H1 (cell line): Measurements from ENCODE around the gene KRT23. TPM values are rescaled to one million over a fixed set of nuclear protein-coding genes. Genes with fewer than 3 reads are reported as not detected.

Experiments
- CTCF ChIA-PET: fragments of 300-600 bp; sonication (Branson Sonifier 250); formaldehyde crosslinking; loops from one replicate; lab custom pipeline; 2021; ENCODE audit not compliant: partially characterized antibody; lab: Charles Lee
- POLR2A ChIA-PET: fragments of 300-600 bp; sonication (Branson Sonifier 250); formaldehyde crosslinking; loops from one replicate; lab custom pipeline; 2021; ENCODE audit warnings: inconsistent platforms; ENCODE audit not compliant: partially characterized antibody; lab: Charles Lee
- DNase-seq, 2 experiments: peaks; one replicate each; pipeline versions ENCODE4 v3.0.0 to v3.0.0-alpha.2; 2010 to 2022; ENCODE audit warnings: low spot score in 2 of 2, low read depth in 1 of 2, mixed read lengths in 1 of 2
- FAIRE-seq: peaks from 2 replicates; lab custom pipeline; 2011; peaks lifted over from hg19 to GRCh38; lab: Jason Lieb, UNC
- H2AFZ ChIP-seq: 2 replicates; pipeline ENCODE4 v1.8.1; 2012; ENCODE audit warnings: low read length, inconsistent platforms
- H2AK5ac ChIP-seq: 2 replicates; pipeline ENCODE4 v1.6.1; 2013; ENCODE audit warnings: low read depth, low read length
- H2BK120ac ChIP-seq: replicated peaks from 2 replicates; pipeline ENCODE3; 2013; ENCODE audit warnings: low read depth, low read length, inconsistent platforms
- H2BK12ac ChIP-seq: 2 replicates; pipeline ENCODE4 v1.6.1; 2013; ENCODE audit warnings: low read depth, low read length
- H2BK15ac ChIP-seq: 2 replicates; pipeline ENCODE4 v1.6.1; 2013; ENCODE audit warnings: low read length
- H2BK20ac ChIP-seq: 2 replicates; pipeline ENCODE4 v1.6.1; 2013; ENCODE audit warnings: low read length
- H2BK5ac ChIP-seq: 2 replicates; pipeline ENCODE4 v1.6.1; 2013; ENCODE audit warnings: low read depth, low read length
- H3K14ac ChIP-seq: 2 replicates; pipeline ENCODE4 v1.6.1; 2013; ENCODE audit warnings: inconsistent platforms; ENCODE audit not compliant: insufficient read length
- H3K18ac ChIP-seq: 2 replicates; pipeline ENCODE4 v1.6.1; 2013; ENCODE audit warnings: low read length; ENCODE audit errors: extremely low read depth
- H3K23ac ChIP-seq: 2 replicates; pipeline ENCODE4 v1.6.1; 2013; ENCODE audit warnings: inconsistent platforms; ENCODE audit not compliant: insufficient read length
- H3K23me2 ChIP-seq: 2 replicates; pipeline ENCODE4 v1.6.1; 2013; ENCODE audit warnings: low read depth, low read length
- H3K27ac ChIP-seq: 2 replicates; pipeline ENCODE4 v1.6.1; 2011; ENCODE audit warnings: low read depth, low read length, inconsistent platforms
- H3K27me3 ChIP-seq, 4 experiments: replicated peaks in 1 of 4; 1 replicate in 1 of 4; 2 replicates in 3 of 4; pipeline versions ENCODE4 v1.6.1 to v1.8.1; 2011 to 2013; ENCODE audit warnings: low read length in 3 of 4, mild to moderate bottlenecking in 3 of 4, inconsistent platforms in 2 of 4, mixed read lengths in 2 of 4, moderate library complexity in 1 of 4; ENCODE audit not compliant: control insufficient read depth in 3 of 4, insufficient read depth in 3 of 4; ENCODE audit errors: extremely low read depth in 1 of 4
- H3K36me3 ChIP-seq, 4 experiments: 2 replicates each; pipeline versions ENCODE4 v1.6.1 to v1.8.1; 2011 to 2013; ENCODE audit warnings: mild to moderate bottlenecking in 4 of 4, low read length in 3 of 4, moderate library complexity in 2 of 4, control low read depth in 1 of 4, inconsistent platforms in 1 of 4; ENCODE audit not compliant: insufficient read depth in 4 of 4, control insufficient read depth in 2 of 4
- H3K4ac ChIP-seq: replicated peaks from 2 replicates; pipeline ENCODE3; 2013; ENCODE audit warnings: low read length, low read depth, mixed read lengths, inconsistent platforms; ENCODE audit not compliant: insufficient read length
- H3K4me1 ChIP-seq, 4 experiments: replicated peaks in 1 of 4; 1 replicate in 1 of 4; 2 replicates in 3 of 4; pipeline versions ENCODE4 v1.6.1 to v1.8.1; 2011 to 2013; ENCODE audit warnings: low read length in 3 of 4, inconsistent platforms in 2 of 4, mixed read lengths in 1 of 4; ENCODE audit not compliant: insufficient read depth in 4 of 4, control insufficient read depth in 3 of 4
- H3K4me2 ChIP-seq, 2 experiments: 2 replicates each; pipeline versions ENCODE4 v1.6.1 to v1.8.1; 2011 to 2013; ENCODE audit warnings: low read depth in 2 of 2, low read length in 2 of 2, control low read depth in 1 of 2, inconsistent platforms in 1 of 2, mild to moderate bottlenecking in 1 of 2; ENCODE audit not compliant: insufficient read depth in 1 of 2
- H3K4me3 ChIP-seq, 4 experiments: fragments of 200-600, 300-600 bp in 1 of 4; sonication (generic), shearing (Covaris generic), sonication (Bioruptor Twin) in 1 of 4; 2 replicates each; pipeline versions ENCODE4 v1.5.1 to v1.8.1; 2011 to 2016; ENCODE audit warnings: low read length in 4 of 4, low read depth in 3 of 4, control low read depth in 2 of 4, inconsistent platforms in 2 of 4, mild to moderate bottlenecking in 2 of 4, mixed read lengths in 1 of 4, moderate library complexity in 1 of 4; ENCODE audit not compliant: insufficient read depth in 2 of 4; ENCODE audit errors: extremely low read depth in 1 of 4
- H3K56ac ChIP-seq: replicated peaks from 2 replicates; pipeline ENCODE3; 2013; ENCODE audit warnings: low read depth, mild to moderate bottlenecking, mixed read lengths, low read length, inconsistent platforms; ENCODE audit not compliant: insufficient read length
- H3K79me1 ChIP-seq: 2 replicates; pipeline ENCODE4 v1.6.1; 2013; ENCODE audit warnings: low read depth, low read length, control low read depth
- H3K79me2 ChIP-seq, 2 experiments: 2 replicates each; pipeline versions ENCODE4 v1.6.1 to v1.8.1; 2012 to 2013; ENCODE audit warnings: low read length in 2 of 2, mild to moderate bottlenecking in 2 of 2, inconsistent platforms in 1 of 2; ENCODE audit not compliant: insufficient read depth in 2 of 2, control insufficient read depth in 1 of 2
- H3K9ac ChIP-seq, 4 experiments: replicated peaks in 1 of 4; 1 replicate in 1 of 4; 2 replicates in 3 of 4; pipeline versions ENCODE4 v1.6.1 to v1.8.1; 2011 to 2013; ENCODE audit warnings: low read depth in 3 of 4, low read length in 3 of 4, control low read depth in 2 of 4, mild to moderate bottlenecking in 2 of 4, moderate library complexity in 2 of 4, inconsistent platforms in 1 of 4; ENCODE audit errors: extremely low read depth in 1 of 4
- H3K9me3 ChIP-seq, 2 experiments: 2 replicates each; pipeline versions ENCODE4 v1.6.1 to v1.8.1; 2012 to 2013; ENCODE audit warnings: mild to moderate bottlenecking in 2 of 2, moderate library complexity in 2 of 2, control low read depth in 1 of 2, inconsistent platforms in 1 of 2, low read depth in 1 of 2, low read length in 1 of 2, mixed read lengths in 1 of 2; ENCODE audit not compliant: insufficient read depth in 2 of 2
- H4K20me1 ChIP-seq, 2 experiments: replicated peaks in 1 of 2; 2 replicates each; pipeline versions ENCODE3 to v1.8.1; 2011 to 2013; ENCODE audit warnings: inconsistent platforms in 2 of 2, low read length in 2 of 2, mild to moderate bottlenecking in 1 of 2; ENCODE audit not compliant: insufficient read depth in 2 of 2, control insufficient read depth in 1 of 2
- H4K5ac ChIP-seq: 2 replicates; pipeline ENCODE4 v1.6.1; 2013; ENCODE audit warnings: low read length, low read depth, mixed read lengths, inconsistent platforms; ENCODE audit not compliant: insufficient read length
- H4K8ac ChIP-seq: 2 replicates; pipeline ENCODE4 v1.8.0; 2013; ENCODE audit warnings: mild to moderate bottlenecking, moderate library complexity, low read length, inconsistent platforms; ENCODE audit not compliant: insufficient read depth; ENCODE audit errors: extremely low read depth
- H4K91ac ChIP-seq: replicated peaks from 2 replicates; pipeline ENCODE3; 2013; ENCODE audit warnings: low read length, mixed read lengths, inconsistent platforms; ENCODE audit not compliant: insufficient read length
- NANOG ChIP-seq: IDR thresholded peaks from 2 replicates; pipeline ENCODE4 v1.6.1; 2011; ENCODE audit warnings: low read length, low read depth, mild to moderate bottlenecking, inconsistent platforms; ENCODE audit not compliant: insufficient read depth, poor library complexity, severe bottlenecking
- SP1 ChIP-seq: IDR thresholded peaks from 2 replicates; pipeline ENCODE4 v1.6.1; 2011; ENCODE audit warnings: low read depth, low read length
- TEAD4 ChIP-seq: IDR thresholded peaks from 2 replicates; pipeline ENCODE4 v1.6.1; 2012; ENCODE audit warnings: low read depth, low read length, inconsistent platforms, mixed read lengths
- WGBS, 2 experiments: shearing (Covaris generic) in 1 of 2; methylation state at CpG; one replicate each; pipeline versions ENCODE4 v1.1.6 to v1.1.7; 2013 to 2015; ENCODE audit warnings: low lambda C conversion rate in 2 of 2, mixed read lengths in 2 of 2, inconsistent platforms in 1 of 2, low coverage in 1 of 2, missing lambda C conversion rate in 1 of 2; ENCODE audit not compliant: insufficient replicate concordance in 2 of 2, insufficient coverage in 1 of 2, insufficient read length in 1 of 2; ENCODE audit errors: extremely low coverage in 1 of 2, missing lambda C conversion rate in 1 of 2; 5-methylcytosine and 5-hydroxymethylcytosine counted together
- polyA plus RNA-seq, 7 experiments: library from polyadenylated mRNA; depleted of rRNA in 3 of 7; stranded (reverse) in 5 of 7; unstranded in 2 of 7; fragments of >200 nt in 5 of 7; fragments of 200-250 nt in 2 of 7; gene quantifications; 1 replicate in 5 of 7; 2 replicates in 1 of 7; 4 replicates in 1 of 7; pipeline versions ENCODE4 v1.2.1 to v1.2.3, GENCODE V29; 2011 to 2013; ENCODE audit warnings: missing spikeins in 2 of 7, mixed read lengths in 2 of 7
- total RNA-seq: library from RNA; stranded (reverse); fragmentation: NEBNext Ultra II Directional; extraction: Animal tissue kit (Norgen Biotek cat#: 25700); gene quantifications from 2 replicates; pipeline ENCODE4 v1.2.1, GENCODE V29; 2021

KRT23 gene
- total and polyA plus RNA-seq, 2 of the 8 experiments (the other 6 are each of a cell fraction or from before 2014, with no cell fraction given): not detected

- Histone ChIP-seq H2BK20ac (no peak overlapping the region), H2BK15ac (no peak overlapping the region), H3K79me2 (no peaks in the 10 kb centered on the region), H3K36me3 (no peaks in the 10 kb centered on the region), H3K27ac (no peak overlapping the region), H3K4me2 (no peak overlapping the region), H3K23ac (no peak overlapping the region), H3K27me3 (no peaks in the 10 kb centered on the region), H3K4me3 (no peak overlapping the region), H3K56ac (no peak overlapping the region), H3K4ac (no peak overlapping the region), H3K9ac (no peak overlapping the region), H4K8ac (no peak overlapping the region), H3K79me1 (no peaks in the 10 kb centered on the region), H2AK5ac (no peak overlapping the region), H3K4me1 (peaks cover 0 to 3% (median 0%) of the 10 kb centered on the region in 4 experiments; a peak in 1 of 7 replicates), H4K5ac (no peak overlapping the region), H4K91ac (no peak overlapping the region), H2BK12ac (no peak overlapping the region), H2BK5ac (no peak overlapping the region), H2AFZ (no peak overlapping the region), H3K18ac (no peak overlapping the region), H3K9me3 (no peaks in the 10 kb centered on the region), H3K14ac (no peak overlapping the region), H3K23me2 (no peaks in the 10 kb centered on the region), H4K20me1 (no peaks in the 10 kb centered on the region), H2BK120ac (no peak overlapping the region)
- WGBS, 2 experiments: 94% methylated on average over 1 of the region's 1 CpG; no CpG with 5 or more reads in 1 of the 2 experiments
- DNase-seq (no peak), FAIRE-seq (no peak)
- CTCF ChIA-PET: interaction anchor here (0.9 to 1.5 kb wide), 4 partner anchors 9 to 20 kb away, joined by 3 to 6 read pairs (median 4); no protein-coding TSS in a partner anchor
- no peak for TF ChIP-seq NANOG
- TF ChIP-seq TEAD4: no peak
- no peak for TF ChIP-seq SP1
- POLR2A ChIA-PET: no interaction called here
Measured at GRCh38 chr17:40952661-40953060, 15.2 kb upstream of the KRT23 start.
